ENCODE data around the gene SSU72. TPM values are rescaled to one million over a fixed set of nuclear protein-coding genes. Genes with fewer than 3 reads are reported as not detected.

SSU72 gene
- total RNA-seq, 4 donors from 2014 or later, result 129 to 161 (median 146) TPM

- Histone ChIP-seq H3K4me1 (peaks cover 0 to 44% (median 25%) of the 10 kb centered on the region in 4 donors), H3K27ac (no peak overlapping the region), H3K27me3 (no peaks in the 10 kb centered on the region), H3K9me3 (no peaks in the 10 kb centered on the region), H3K36me3 (peaks cover 0 to 49% (median 0%) of the 10 kb centered on the region in 3 donors), H3K4me3 (no peak overlapping the region)
- no peak for TF ChIP-seq EP300 (IDR thresholded peaks at IDR 0.05)
- no peak for TF ChIP-seq CTCF (IDR thresholded peaks at IDR 0.05)
- TF ChIP-seq POLR2A (IDR thresholded peaks at IDR 0.05), result no peak
- 95 to 98% methylated on average over 8 to 9 of the region's 9 CpGs for WGBS, 2 donors
- no peak for DNase-seq (ENCODE audit: low spot score in 2 of 2)
Measured at GRCh38 chr1:1618396-1619068, 43.9 kb upstream of the SSU72 start.

GRCh38 chr1:1617925-1618324, 43.3 kb upstream of the SSU72 start:
- Histone ChIP-seq H3K9me3 (no peaks in the 10 kb centered on the region), H3K4me3 (no peak overlapping the region), H3K36me3 (peaks cover 0 to 44% (median 0%) of the 10 kb centered on the region in 3 donors), H3K27ac (no peak overlapping the region), H3K27me3 (no peaks in the 10 kb centered on the region), H3K4me1 (peaks cover 0 to 48% (median 28%) of the 10 kb centered on the region in 4 donors)
- 88 to 94% methylated on average over 3 to 5 of the region's 6 CpGs for WGBS, 2 donors
- TF ChIP-seq POLR2A (IDR thresholded peaks at IDR 0.05), result no peak
- no peak for TF ChIP-seq CTCF (IDR thresholded peaks at IDR 0.05)
- no peak for DNase-seq (ENCODE audit: low spot score in 2 of 2)

GRCh38 chr1:1617516-1617915, 42.9 kb upstream of the SSU72 start:
- Histone ChIP-seq H3K4me1 (peaks cover 0 to 48% (median 28%) of the 10 kb centered on the region in 4 donors), H3K9me3 (no peaks in the 10 kb centered on the region), H3K27me3 (no peaks in the 10 kb centered on the region), H3K4me3 (no peak overlapping the region), H3K36me3 (peaks cover 0 to 40% (median 0%) of the 10 kb centered on the region in 3 donors), H3K27ac (no peak overlapping the region)
- DNase-seq (ENCODE audit: low spot score in 2 of 2), result no peak
- 84 to 87% methylated on average over 9 to 11 of the region's 11 CpGs for WGBS, 2 donors
- TF ChIP-seq EP300 (IDR thresholded peaks at IDR 0.05), result no peak
- TF ChIP-seq CTCF (IDR thresholded peaks at IDR 0.05), result no peak
- no peak for TF ChIP-seq POLR2A (IDR thresholded peaks at IDR 0.05)

- Histone ChIP-seq H3K4me3 (peak overlapping the region; percentile 44 to 96 (median 92)), H3K27ac (peak overlapping the region in 1 of 4 donors; percentile 99), H3K36me3 (peaks cover 0 to 39% (median 0%) of the 10 kb centered on the region in 3 donors), H3K4me1 (peaks cover 0 to 50% (median 28%) of the 10 kb centered on the region in 4 donors), H3K9me3 (no peaks in the 10 kb centered on the region), H3K27me3 (no peaks in the 10 kb centered on the region)
- no peak for DNase-seq (ENCODE audit: low spot score in 2 of 2)
- TF ChIP-seq CTCF (IDR thresholded peaks at IDR 0.05), result no peak
- TF ChIP-seq POLR2A (IDR thresholded peaks at IDR 0.05), result no peak
- no peak for TF ChIP-seq EP300 (IDR thresholded peaks at IDR 0.05)
- 72 to 76% methylated on average over 19 of the region's 19 CpGs for WGBS, 2 donors
Measured at GRCh38 chr1:1616838-1617237, 42.2 kb upstream of the SSU72 start.

- Histone ChIP-seq H3K4me1 (peaks cover 0 to 53% (median 28%) of the 10 kb centered on the region in 4 donors), H3K27me3 (no peaks in the 10 kb centered on the region), H3K27ac (peak overlapping the region; percentile 99 to 100 (median 100)), H3K36me3 (peaks cover 0 to 33% (median 0%) of the 10 kb centered on the region in 3 donors), H3K9me3 (no peaks in the 10 kb centered on the region), H3K4me3 (peak overlapping the region; percentile 44 to 96 (median 92))
- TF ChIP-seq POLR2A (IDR thresholded peaks at IDR 0.05), result no peak
- no peak for TF ChIP-seq CTCF (IDR thresholded peaks at IDR 0.05)
- TF ChIP-seq EP300 (IDR thresholded peaks at IDR 0.05), result no peak
- no peak for DNase-seq (ENCODE audit: low spot score in 2 of 2)
- WGBS, 2 donors, result 5 to 40% methylated on average over 10 to 24 of the region's 80 CpGs
Measured at GRCh38 chr1:1616045-1616790, 41.6 kb upstream of the SSU72 start.

All from tibial nerve (tissue), 4 donors.